HepG2 (cell line): ENCODE data around the gene MED12. TPM values are rescaled to one million over a fixed set of nuclear protein-coding genes. Genes with fewer than 3 reads are reported as not detected.

Experiments
- ATAC-seq: fragments of 200-7000 bp; cut with Tn5 transposase; 3 replicates; pipeline ENCODE4 v1.9.1; 2020; ENCODE audit warnings: mild to moderate bottlenecking, moderate library complexity
- BruUV-seq: library from RNA; stranded (reverse); fragments of 400-500 nt; replicated peaks from 2 replicates; lab custom pipeline; 2021; lab: Mats Ljungman, UMichigan
- CTCF ChIA-PET: fragments of 300-600 bp; formaldehyde crosslinking; extraction: SDS; loops from one replicate; lab custom pipeline; 2021; ENCODE audit warnings: low total read pairs, inconsistent platforms, low intra/inter-chr PET ratio; lab: Yijun Ruan, JAX
- POLR2A ChIA-PET: fragments of 350-600 bp; sonication (Branson Sonifier 250); formaldehyde crosslinking; loops from one replicate; lab custom pipeline; 2020; ENCODE audit warnings: antibody characterized with exemption, inconsistent platforms; lab: Yijun Ruan, JAX
- DNase-seq: peaks from one replicate; pipeline ENCODE4 v3.0.0-alpha.2; 2015; ENCODE audit warnings: low spot score
- FAIRE-seq: peaks from 3 replicates; lab custom pipeline; 2011; peaks lifted over from hg19 to GRCh38; lab: Jason Lieb, UNC
- H2AFZ ChIP-seq: one replicate; pipeline ENCODE4 v1.6.1; 2011; ENCODE audit warnings: low read length, inconsistent platforms
- H3K27ac ChIP-seq: fragments of 300-600 bp; 3 replicates; pipeline ENCODE4 v1.8.0; 2011; ENCODE audit warnings: mixed run types, mild to moderate bottlenecking, mixed read lengths, low read length, inconsistent platforms; ENCODE audit not compliant: insufficient read depth; ENCODE audit errors: extremely low read length
- H3K27me3 ChIP-seq, 2 experiments: fragments of 200-600 bp in 1 of 2; 2 replicates in 1 of 2; 3 replicates in 1 of 2; pipeline versions ENCODE4 v1.6.0 to v1.8.0; 2011; ENCODE audit warnings: low read length in 2 of 2, mild to moderate bottlenecking in 2 of 2, moderate library complexity in 2 of 2, inconsistent platforms in 1 of 2; ENCODE audit not compliant: insufficient read depth in 2 of 2, control insufficient read depth in 1 of 2
- H3K36me3 ChIP-seq, 2 experiments: fragments of 200-600 bp in 1 of 2; replicated peaks in 1 of 2; 2 replicates in 1 of 2; 3 replicates in 1 of 2; pipeline versions ENCODE4 v1.5.1 to v1.8.0; 2011; ENCODE audit warnings: low read length in 2 of 2, inconsistent platforms in 1 of 2; ENCODE audit not compliant: insufficient read depth in 2 of 2, control insufficient read depth in 1 of 2
- H3K4me1 ChIP-seq: 2 replicates; pipeline ENCODE4 v1.5.1; 2012; ENCODE audit warnings: low read length, inconsistent platforms; ENCODE audit not compliant: insufficient read depth
- H3K4me2 ChIP-seq: 2 replicates; pipeline ENCODE4 v1.6.0; 2011; ENCODE audit warnings: low read depth, low read length, inconsistent platforms
- H3K4me3 ChIP-seq, 3 experiments: fragments of 200-600 bp in 1 of 3; sonication (generic), shearing (Covaris generic) in 1 of 3; replicated peaks in 1 of 3; 2 replicates each; pipeline ENCODE4 v1.5.1; 2011 to 2016; ENCODE audit warnings: low read length in 3 of 3, inconsistent platforms in 2 of 3, low read depth in 2 of 3, mild to moderate bottlenecking in 2 of 3, control low read depth in 1 of 3, mixed read lengths in 1 of 3; ENCODE audit not compliant: insufficient read depth in 1 of 3
- H3K79me2 ChIP-seq: one replicate; pipeline ENCODE4 v1.6.1; 2011; ENCODE audit warnings: low read length, inconsistent platforms; ENCODE audit not compliant: insufficient read depth
- H3K9ac ChIP-seq: 2 replicates; pipeline ENCODE4 v1.6.0; 2011; ENCODE audit warnings: mild to moderate bottlenecking, low read depth, low read length, inconsistent platforms; ENCODE audit not compliant: insufficient read depth
- H3K9me3 ChIP-seq: 2 replicates; pipeline ENCODE4 v1.5.1; 2012; ENCODE audit warnings: mild to moderate bottlenecking, low read length
- H4K20me1 ChIP-seq: 2 replicates; pipeline ENCODE4 v1.6.0; 2011; ENCODE audit warnings: inconsistent platforms, mild to moderate bottlenecking, low read length, moderate library complexity; ENCODE audit not compliant: insufficient read depth
- ATF4 ChIP-seq, 2 experiments: fragments of 450-650 bp in 1 of 2; sonication (generic) in 1 of 2; formaldehyde crosslinking; IDR thresholded peaks; 2 replicates each; pipeline versions ENCODE4 v1.5.0 to v1.8.0; 2020 to 2022; ENCODE audit warnings: mild to moderate bottlenecking in 1 of 2, missing genetic modification reagents in 1 of 2
- BCLAF1 ChIP-seq: fragments of 450-650 bp; IDR thresholded peaks from 2 replicates; pipeline ENCODE4 v1.6.1; 2017; ENCODE audit warnings: mild to moderate bottlenecking
- BORCS8-MEF2B ChIP-seq: sonication (generic); formaldehyde crosslinking; IDR thresholded peaks from 2 replicates; pipeline ENCODE4 v1.8.0; 2022; ENCODE audit warnings: mild to moderate bottlenecking, missing genetic modification reagents
- BRF2 ChIP-seq: sonication (generic); formaldehyde crosslinking; IDR thresholded peaks from 2 replicates; pipeline ENCODE4 v1.8.1; 2022; ENCODE audit warnings: mild to moderate bottlenecking, missing genetic modification reagents
- MAFF ChIP-seq: IDR thresholded peaks from 2 replicates; pipeline ENCODE4 v1.6.1; 2011; ENCODE audit warnings: low read depth, low read length, improper control_type of control experiment
- MEF2D ChIP-seq: sonication (generic); formaldehyde crosslinking; IDR thresholded peaks from 2 replicates; pipeline ENCODE4 v1.5.1; 2020; ENCODE audit warnings: mild to moderate bottlenecking, missing genetic modification reagents
- MTF1 ChIP-seq: sonication (generic); formaldehyde crosslinking; IDR thresholded peaks from 2 replicates; pipeline ENCODE4 v1.5.0; 2020; ENCODE audit warnings: missing genetic modification reagents
- NONO ChIP-seq, 2 experiments: fragments of 450-650 bp in 1 of 2; sonication (generic) in 1 of 2; formaldehyde crosslinking in 1 of 2; IDR thresholded peaks in 1 of 2; conservative IDR thresholded peaks in 1 of 2; 2 replicates each; pipeline versions ENCODE4 v1.6.1 to v1.8.0; 2017 to 2022; ENCODE audit warnings: mild to moderate bottlenecking in 1 of 2, missing genetic modification reagents in 1 of 2, moderate library complexity in 1 of 2
- SP1 ChIP-seq, 2 experiments: fragments of 450-650 bp in 1 of 2; sonication (generic) in 1 of 2; formaldehyde crosslinking in 1 of 2; IDR thresholded peaks; 2 replicates each; pipeline versions ENCODE4 v1.4.0 to v1.6.1; 2016 to 2020; ENCODE audit warnings: missing genetic modification reagents in 1 of 2
- SPEN ChIP-seq: sonication (generic); formaldehyde crosslinking; IDR thresholded peaks from 2 replicates; pipeline ENCODE4 v1.5.1; 2020; ENCODE audit warnings: low read depth, mild to moderate bottlenecking, missing genetic modification reagents
- ZFP90 ChIP-seq: sonication (generic); formaldehyde crosslinking; IDR thresholded peaks from 2 replicates; pipeline ENCODE4 v1.8.0; 2022; ENCODE audit warnings: missing genetic modification reagents, mild to moderate bottlenecking, inconsistent platforms, borderline replicate concordance
- ZNF124 ChIP-seq: sonication (generic); formaldehyde crosslinking; IDR thresholded peaks from 2 replicates; pipeline ENCODE4 v1.4.0; 2020; ENCODE audit warnings: missing genetic modification reagents
- ZNF280D ChIP-seq: sonication (generic); formaldehyde crosslinking; IDR thresholded peaks from 2 replicates; pipeline ENCODE4 v1.5.1; 2020; ENCODE audit warnings: mild to moderate bottlenecking, missing genetic modification reagents
- ZNF34 ChIP-seq: sonication (generic); formaldehyde crosslinking; IDR thresholded peaks from 2 replicates; pipeline ENCODE4 v1.4.0; 2020; ENCODE audit warnings: mild to moderate bottlenecking, missing genetic modification reagents, borderline replicate concordance
- ZNF780A ChIP-seq: sonication (generic); formaldehyde crosslinking; IDR thresholded peaks from 2 replicates; pipeline ENCODE4 v1.8.0; 2022; ENCODE audit warnings: mild to moderate bottlenecking, missing genetic modification reagents, moderate library complexity
- whole genome bisulfite sequencing: methylation state at CpG from one replicate; pipeline ENCODE4 v1.1.6; 2017; ENCODE audit warnings: low lambda C conversion rate; 5-methylcytosine and 5-hydroxymethylcytosine counted together
- in situ Hi-C: cut with HindIII; loops from 2 replicates; pipeline ENCODE4 v1.10.0; 2017; ENCODE audit warnings: low pct_unique_long_range_greater_than_20kb; ENCODE audit not compliant: extremely low pct_ligation_motif_present
- intact Hi-C: fragments of 100-400 bp; cut with micrococcal nuclease; formaldehyde crosslinking; loops from one replicate; pipeline ENCODE4 v1.10.0; 2022; ENCODE audit not compliant: unreplicated experiment
- polyA plus RNA-seq, 8 experiments: library from polyadenylated mRNA; depleted of rRNA in 3 of 8; stranded (reverse) in 7 of 8; unstranded in 1 of 8; fragments of >200 nt; fragmentation: Illumina TruSeq in 4 of 8; extraction: Trizol in 4 of 8; gene quantifications; 2 replicates each; pipeline versions ENCODE4 v1.2.1 to v1.2.3, GENCODE V29; 2011 to 2016; ENCODE audit warnings: low read depth in 4 of 8, missing spikeins in 1 of 8, mixed read lengths in 1 of 8; ENCODE audit not compliant: insufficient read depth in 1 of 8
- total RNA-seq, 5 experiments: library from RNA; depleted of rRNA; stranded (reverse); fragments of >200 nt; fragmentation: Illumina TruSeq; extraction: Trizol; gene quantifications; 2 replicates each; pipeline ENCODE4 v1.2.3, GENCODE V29; 2016; ENCODE audit warnings: low read depth in 1 of 5

The MED12 gene
- total and polyA plus RNA-seq, 2 of the 13 experiments (the other 11 are each of a cell fraction or from before 2014, with no cell fraction given): 9.4 to 15.0 TPM

GRCh38 chrX:71118985-71119535, 664 bp downstream of the MED12 start:
- ChIA-PET CTCF (no interaction called here), POLR2A (interaction anchor here (0.8 to 2.2 kb wide), 13 partner anchors 7 to 504 kb away, joined by 3 to 14 read pairs (median 4); partner anchors contain the start of genes NONO, TAF1 and ZMYM3)
- H3K4me1 ChIP-seq: peaks cover 15% of the 10 kb centered on the region; the same call in 1 of the 2 replicates
- in situ Hi-C loops: no loop called here
- H3K27me3 ChIP-seq: no peaks in the 10 kb centered on the region
- ATAC-seq (peak; percentile 52), FAIRE-seq (no peak), DNase-seq (no peak)
- peak overlapping the region; percentile 63 to 75 (median 71); a peak in 5 of 6 replicates for H3K4me3 ChIP-seq
- peaks cover 0 to 23% of the 10 kb centered on the region in 2 experiments; a peak in 2 of 5 replicates for H3K36me3 ChIP-seq
- H3K9me3 ChIP-seq: no peaks in the 10 kb centered on the region
- intact Hi-C loops: no loop called here
- H3K79me2 ChIP-seq: peaks cover 2% of the 10 kb centered on the region
- H2AFZ ChIP-seq: no peak overlapping the region
- H3K4me2 ChIP-seq: peak overlapping the region; percentile 74
- no peak for TF ChIP-seq BCLAF1
- TF ChIP-seq NONO (IDR thresholded peaks at IDR 0.05): no peak
- TF ChIP-seq NONO (CRISPR knock-in tag; conservative IDR thresholded peaks at IDR 0.05): no peak
- no peak for TF ChIP-seq ZNF124 (CRISPR knock-in tag)
- no peak for TF ChIP-seq BRF2 (CRISPR knock-in tag)
- TF ChIP-seq ZFP90 (CRISPR knock-in tag): no peak
- no peak for TF ChIP-seq BORCS8-MEF2B (CRISPR knock-in tag)
- no peak for TF ChIP-seq ATF4 (CRISPR knock-in tag; IDR thresholded peaks at IDR 0.05)
- TF ChIP-seq SPEN (CRISPR knock-in tag): no peak
- no peak for TF ChIP-seq ZNF34 (CRISPR knock-in tag)
- no peak for TF ChIP-seq SP1 (IDR thresholded peaks at IDR 0.05)
- no peak for TF ChIP-seq SP1 (CRISPR knock-in tag; IDR thresholded peaks at IDR 0.05)
- no peak for TF ChIP-seq MAFF
- no peak for TF ChIP-seq ZNF280D (CRISPR knock-in tag)
- TF ChIP-seq MTF1 (CRISPR knock-in tag): no peak
- TF ChIP-seq ZNF780A (CRISPR knock-in tag): no peak
- TF ChIP-seq MEF2D (CRISPR knock-in tag): no peak
- 23% methylated on average over 12 of the region's 17 CpGs for WGBS
- no TSS peak for BruUV-seq
- peak overlapping the region; percentile 74 for H3K9ac ChIP-seq
- no peaks in the 10 kb centered on the region for H4K20me1 ChIP-seq
- H3K27ac ChIP-seq: peak overlapping the region; percentile 75
